GM12878 (cell line): ENCODE data around the gene PPARA. TPM values are rescaled to one million over a fixed set of nuclear protein-coding genes. Genes with fewer than 3 reads are reported as not detected.

ENCODE experiments used
- ATAC-seq: fragments of 200-7000 bp; cut with Tn5 transposase; 3 replicates; pipeline ENCODE4 v1.9.1; 2020; ENCODE audit warnings: mild to moderate bottlenecking, moderate library complexity
- Bru-seq: library from RNA; stranded (reverse); fragments of 400-500 nt; gene quantifications from one replicate; lab custom pipeline; 2021; lab: Mats Ljungman, UMichigan
- BruChase-seq, 2 experiments: library from RNA; stranded (reverse); fragments of 400-500 nt; gene quantifications; one replicate each; lab custom pipeline; 2021; lab: Mats Ljungman, UMichigan
- BruUV-seq: library from RNA; stranded (reverse); fragments of 400-500 nt; replicated peaks from 2 replicates; lab custom pipeline; 2021; lab: Mats Ljungman, UMichigan
- CTCF ChIA-PET: fragments of 300-600 bp; sonication (Branson Sonifier 250); formaldehyde crosslinking; extraction: SDS; loops from one replicate; lab custom pipeline; 2021; ENCODE audit warnings: inconsistent platforms; lab: Yijun Ruan, JAX
- POLR2A ChIA-PET: fragments of 350-600 bp; formaldehyde crosslinking; extraction: SDS; loops from one replicate; lab custom pipeline; 2021; ENCODE audit warnings: inconsistent platforms; lab: Charles Lee
- RAD21 ChIA-PET: fragments of 300-600 bp; sonication (Branson Sonifier 250); formaldehyde crosslinking; loops from one replicate; lab custom pipeline; 2023; ENCODE audit warnings: antibody characterized with exemption; ENCODE audit not compliant: unreplicated experiment; lab: Charles Lee
- SMC1A ChIA-PET: fragments of 300-600 bp; sonication (Branson Sonifier 250); formaldehyde crosslinking; loops from one replicate; lab custom pipeline; 2023; ENCODE audit not compliant: unreplicated experiment, uncharacterized antibody; lab: Charles Lee
- DNase-seq: peaks from one replicate; pipeline ENCODE4 v3.0.0-alpha.2; 2011; ENCODE audit warnings: low read depth, low spot score
- FAIRE-seq: peaks from 3 replicates; lab custom pipeline; 2011; peaks lifted over from hg19 to GRCh38; lab: Jason Lieb, UNC
- H2AFZ ChIP-seq: 2 replicates; pipeline ENCODE4 v1.6.0; 2011; ENCODE audit warnings: low read depth, low read length, control low read depth; ENCODE audit not compliant: control insufficient read depth
- H3K27ac ChIP-seq: 2 replicates; pipeline ENCODE4 v1.5.1; 2011; ENCODE audit warnings: control low read depth; ENCODE audit not compliant: control insufficient read depth, insufficient read depth
- H3K27me3 ChIP-seq, 2 experiments: replicated peaks in 1 of 2; 2 replicates each; pipeline versions ENCODE4 v1.6.0 to v1.6.1; 2011; ENCODE audit warnings: low read length in 1 of 2; ENCODE audit not compliant: control insufficient read depth in 2 of 2, insufficient read depth in 2 of 2
- H3K36me3 ChIP-seq, 2 experiments: 2 replicates each; pipeline ENCODE4 v1.5.1; 2011; ENCODE audit warnings: low read length in 1 of 2; ENCODE audit not compliant: control insufficient read depth in 2 of 2, insufficient read depth in 2 of 2
- H3K4me1 ChIP-seq: 2 replicates; pipeline ENCODE4 v1.6.1; 2011; ENCODE audit warnings: mild to moderate bottlenecking, low read length, moderate library complexity, mixed read lengths; ENCODE audit not compliant: control insufficient read depth, insufficient read depth
- H3K4me2 ChIP-seq: 2 replicates; pipeline ENCODE4 v1.6.0; 2011; ENCODE audit warnings: control low read depth; ENCODE audit not compliant: control insufficient read depth, insufficient read depth
- H3K4me3 ChIP-seq: fragments of 200-600 bp; sonication (generic); 2 replicates; pipeline ENCODE4 v1.5.1; 2016
- H3K79me2 ChIP-seq: 2 replicates; pipeline ENCODE4 v1.6.0; 2011; ENCODE audit warnings: low read length; ENCODE audit not compliant: control insufficient read depth, insufficient read depth
- H3K9ac ChIP-seq: 2 replicates; pipeline ENCODE4 v1.8.0; 2011; ENCODE audit warnings: low read length, control low read depth, mixed read lengths; ENCODE audit not compliant: control insufficient read depth, insufficient read depth
- H3K9me3 ChIP-seq: replicated peaks from 3 replicates; pipeline ENCODE4 v1.5.1; 2011; ENCODE audit warnings: mild to moderate bottlenecking, low read length; ENCODE audit not compliant: control insufficient read depth, insufficient read depth
- H4K20me1 ChIP-seq: 2 replicates; pipeline ENCODE4 v1.6.0; 2011; ENCODE audit not compliant: control insufficient read depth, insufficient read depth
- BACH1 ChIP-seq: fragments of 450-650 bp; IDR thresholded peaks from 2 replicates; pipeline ENCODE4 v1.6.1; 2017; ENCODE audit warnings: mild to moderate bottlenecking, borderline replicate concordance
- BHLHE40 ChIP-seq, 2 experiments: fragments of 450-650 bp in 1 of 2; IDR thresholded peaks; 2 replicates each; pipeline ENCODE4 v1.6.1; 2011 to 2017; ENCODE audit warnings: low read depth in 2 of 2, borderline replicate concordance in 1 of 2, improper control_type of control experiment in 1 of 2, low read length in 1 of 2, mild to moderate bottlenecking in 1 of 2
- CBX3 ChIP-seq: fragments of 200-600 bp; sonication (generic); IDR thresholded peaks from 2 replicates; pipeline ENCODE4 v1.6.1; 2016; ENCODE audit warnings: low read depth, borderline replicate concordance
- CHD1 ChIP-seq: IDR thresholded peaks from 2 replicates; pipeline ENCODE4 v1.6.1; 2012; ENCODE audit warnings: low read depth, low read length, improper control_type of control experiment
- CHD2 ChIP-seq: IDR thresholded peaks from 2 replicates; pipeline ENCODE4 v1.6.1; 2011; ENCODE audit warnings: low read depth, low read length, improper control_type of control experiment, borderline replicate concordance
- EGR1 ChIP-seq, 2 experiments: IDR thresholded peaks; 1 replicate in 1 of 2; 2 replicates in 1 of 2; pipeline ENCODE4 v1.6.1; 2011 to 2012; ENCODE audit warnings: low read depth in 2 of 2, low read length in 2 of 2, borderline replicate concordance in 1 of 2, mild to moderate bottlenecking in 1 of 2, moderate library complexity in 1 of 2
- EZH2 ChIP-seq: IDR thresholded peaks from 2 replicates; pipeline ENCODE4 v1.6.1; 2012; ENCODE audit warnings: low read depth, mild to moderate bottlenecking, control low read depth, inconsistent platforms, low read length, borderline replicate concordance; ENCODE audit not compliant: control insufficient read depth
- GATAD2B ChIP-seq: fragments of 450-650 bp; conservative IDR thresholded peaks from 2 replicates; pipeline ENCODE4 v1.6.1; 2017; ENCODE audit warnings: low read depth, mild to moderate bottlenecking, moderate library complexity
- LARP7 ChIP-seq: fragments of 450-650 bp; IDR thresholded peaks from 2 replicates; pipeline ENCODE4 v1.6.1; 2017; ENCODE audit warnings: mild to moderate bottlenecking
- MYB ChIP-seq: fragments of 150-350 bp; IDR thresholded peaks from 2 replicates; pipeline ENCODE4 v1.6.1; 2014; ENCODE audit warnings: mild to moderate bottlenecking, low read depth, low read length, borderline replicate concordance
- NKRF ChIP-seq: fragments of 450-650 bp; conservative IDR thresholded peaks from 2 replicates; pipeline ENCODE4 v1.6.1; 2017; ENCODE audit warnings: mild to moderate bottlenecking, moderate library complexity
- NR2C1 ChIP-seq: fragments of 450-650 bp; IDR thresholded peaks from 2 replicates; pipeline ENCODE4 v1.6.1; 2017; ENCODE audit warnings: antibody characterized with exemption, mild to moderate bottlenecking, moderate library complexity
- NR2F1 ChIP-seq: fragments of 450-650 bp; conservative IDR thresholded peaks from 2 replicates; pipeline ENCODE4 v1.6.1; 2017; ENCODE audit warnings: mild to moderate bottlenecking
- PKNOX1 ChIP-seq: fragments of 450-650 bp; IDR thresholded peaks from 2 replicates; pipeline ENCODE4 v1.6.1; 2016; ENCODE audit warnings: mild to moderate bottlenecking
- POU2F2 ChIP-seq: IDR thresholded peaks from 3 replicates; pipeline ENCODE4 v1.6.1; 2011; ENCODE audit warnings: low read depth, mild to moderate bottlenecking, low read length, borderline replicate concordance
- WRNIP1 ChIP-seq: IDR thresholded peaks from 2 replicates; pipeline ENCODE4 v1.6.1; 2011; ENCODE audit warnings: low read depth, low read length, improper control_type of control experiment, borderline replicate concordance
- ZNF207 ChIP-seq: fragments of 450-650 bp; IDR thresholded peaks from 2 replicates; pipeline ENCODE4 v1.6.1; 2014; ENCODE audit warnings: antibody characterized with exemption, mild to moderate bottlenecking, borderline replicate concordance
- WGBS: methylation state at CpG from one replicate; pipeline ENCODE4 v1.1.6; 2016; ENCODE audit warnings: low lambda C conversion rate; ENCODE audit not compliant: insufficient replicate concordance, insufficient coverage; ENCODE audit errors: missing lambda C conversion rate; 5-methylcytosine and 5-hydroxymethylcytosine counted together
- in situ Hi-C: fragments of 300-500 bp; cut with MboI; formaldehyde crosslinking; loops from 9 replicates; pipeline ENCODE4 v1.14.3; 2018; ENCODE audit warnings: mixed read lengths
- intact Hi-C: fragments of 100-400 bp; cut with micrococcal nuclease; formaldehyde crosslinking; loops from one replicate; pipeline ENCODE4 v1.14.2; 2022; ENCODE audit not compliant: unreplicated experiment
- long read RNA-seq, 2 experiments: library from polyadenylated mRNA; unstranded; transcript quantifications; one replicate each; pipeline ENCODE4 v2.0.0, GENCODE V29; 2019 to 2020
- polyA minus RNA-seq, 3 experiments: library from RNA; depleted of rRNA, polyadenylated mRNA; stranded (reverse); fragments of >200 nt; gene quantifications; 2 replicates each; pipeline ENCODE4 v1.2.3, GENCODE V29; 2011
- polyA plus RNA-seq, 11 experiments: library from polyadenylated mRNA; depleted of rRNA in 4 of 11; unstranded in 6 of 11; stranded (reverse) in 5 of 11; fragments of >200 nt; fragmentation: Nextera tagmentation in 4 of 11; fragmentation: Illumina TruSeq in 1 of 11; extraction: Ambion mirVana in 4 of 11; extraction: Trizol in 1 of 11; gene quantifications; 1 replicate in 1 of 11; 2 replicates in 10 of 11; pipeline versions ENCODE4 v1.2.1 to v1.2.3, GENCODE V29; 2011 to 2016; ENCODE audit warnings: inconsistent platforms in 2 of 11, missing spikeins in 2 of 11, low read depth in 1 of 11
- total RNA-seq, 4 experiments: library from RNA; depleted of rRNA in 3 of 4; stranded (reverse); fragments of >200 nt in 3 of 4; fragmentation: Illumina TruSeq in 1 of 4; extraction: Trizol in 1 of 4; gene quantifications; 2 replicates each; pipeline versions ENCODE4 v1.2.1 to v1.2.3, GENCODE V29; 2013 to 2021

PPARA gene
- 59.9 and 66.3 TPM in 2 replicates for total RNA-seq (2013; cell fraction: nucleolus; rRNA removed)
- total RNA-seq (2014; rRNA removed): 3.6 and 6.2 TPM in 2 replicates
- 5.7 and 7.7 TPM in 2 replicates for total RNA-seq (2014; rRNA removed; fragmentation: Illumina TruSeq; extraction: Trizol)
- total RNA-seq (2021): 7.6 and 10.1 TPM in 2 replicates
- 5.4 TPM for polyA plus RNA-seq (2011; ENCODE audit: low read depth)
- polyA plus RNA-seq (2011; rRNA removed): 10.4 TPM in 2 replicates
- polyA plus RNA-seq (2011; cell fraction: cytosol; rRNA removed): 9.0 and 9.3 TPM in 2 replicates
- 8.8 and 10.9 TPM in 2 replicates for polyA plus RNA-seq (2011; cell fraction: nucleus; rRNA removed)
- 9.0 and 9.1 TPM in 2 replicates for polyA plus RNA-seq (2012)
- polyA plus RNA-seq (2014; fragmentation: Illumina TruSeq; extraction: Trizol): 4.7 and 4.8 TPM in 2 replicates
- polyA plus RNA-seq (2014; fragmentation: Nextera tagmentation; extraction: Ambion mirVana): 1 to 10 TPM in 1 of 2 experiments, under 1 TPM in 1; 0.72 to 1.0 TPM
- 4.9 and 5.2 TPM in 2 replicates for polyA plus RNA-seq (2014; rRNA removed)
- 1 to 10 TPM; 2.4 to 4.4 TPM for polyA plus RNA-seq (2016; fragmentation: Nextera tagmentation; extraction: Ambion mirVana)
- 17.7 and 23.9 TPM in 2 replicates for polyA minus RNA-seq (2011; rRNA and poly(A)+ RNA removed)
- polyA minus RNA-seq (2011; cell fraction: cytosol; rRNA and poly(A)+ RNA removed): 6.3 and 7.9 TPM in 2 replicates
- 15.0 and 19.8 TPM in 2 replicates for polyA minus RNA-seq (2011; cell fraction: nucleus; rRNA and poly(A)+ RNA removed)
- percentile 69 among the genes with signal in this experiment for Bru-seq, nascent RNA
- BruChase-seq, experiment 1, labeled RNA remaining after a 6-hour chase: percentile 75 among the genes with signal in this experiment
- percentile 72 among the genes with signal in this experiment for BruChase-seq, experiment 2, labeled RNA remaining after a 2-hour chase
- long read RNA-seq, experiment 1, partial matches to known transcripts: 0 of 1 reads
- long read RNA-seq, experiment 1, other reads (novel, unspliced or antisense): 1 of 1 reads
- long read RNA-seq, experiment 2, partial matches to known transcripts: 1 of 20 reads
- long read RNA-seq, experiment 2, other reads (novel, unspliced or antisense): 19 of 20 reads

GRCh38 chr22:46150034-46150654 lies at the start of gene PPARA:
Gene PPARA, plus strand, starts transcription at chr22:46150526. Its CDS starts 47,858 bp downstream, at chr22:46198384.
- Histone ChIP-seq H3K9ac (peak within 1 kb of the TSS; percentile 70), H3K4me2 (peak within 1 kb of the TSS; percentile 99), H3K4me3 (peak within 1 kb of the TSS; percentile 81), H3K4me1 (peaks cover 7% of the 10 kb centered on the region), H3K27me3 (peaks cover 9% of the 10 kb centered on the region in 2 experiments), H2AFZ (peak within 1 kb of the TSS; percentile 87), H3K9me3 (no peaks in the 10 kb centered on the region), H3K27ac (peak within 1 kb of the TSS; percentile 68), H3K79me2 (peaks cover 5% of the 10 kb centered on the region), H3K36me3 (no peaks in the 10 kb centered on the region), H4K20me1 (0 out of 2 replicates have a peak, but pooled peaks cover 2% of the 10 kb centered on the region)
- SMC1A ChIA-PET: no interaction called here
- RAD21 ChIA-PET: interaction anchor here (0.9 to 1.4 kb wide), 2 partner anchors 144 to 146 kb away, joined by 3 read pairs; partner anchors contain the start of gene GTSE1
- CTCF ChIA-PET: no interaction called here
- intact Hi-C loops (loop anchor here (5.0 kb wide), 1 partner anchor 102 kb away; the partner anchor contains the start of gene CDPF1), in situ Hi-C loops (no loop called here)
- DNase-seq: no peak
- BruUV-seq: no TSS peak
- POLR2A ChIA-PET: no interaction called here
- peak; percentile 84 for ATAC-seq
- no peak for FAIRE-seq
- 0% methylated on average over 9 of the region's 98 CpGs for WGBS
- TF ChIP-seq PKNOX1 (no peak), CHD2 (no peak), CBX3 (no peak), EZH2 (no peak), EGR1 (IDR thresholded peaks at IDR 0.05; ENCODE audit: borderline replicate concordance in 1 of 2, low read depth in 2 of 2, low read length in 2 of 2) (peak in 1 of 2 experiments; percentile 76; a peak in 2 of 3 replicates), NR2C1 (peak; percentile 37), GATAD2B (peak; percentile 79), NKRF (peak; percentile 67; the same call in 1 of the 2 replicates), MYB (no peak), BHLHE40 (IDR thresholded peaks at IDR 0.05; ENCODE audit: borderline replicate concordance in 1 of 2, low read depth in 2 of 2, low read length in 1 of 2) (peak; percentile 8 to 74; a peak in 3 of 4 replicates), POU2F2 (no peak), CHD1 (no peak), BACH1 (peak; percentile 40; the same call in 1 of the 2 replicates), LARP7 (peak; percentile 84), WRNIP1 (no peak), NR2F1 (peak; percentile 46; the same call in 1 of the 2 replicates), ZNF207 (peak; percentile 55; the same call in 1 of the 2 replicates)
